ENCODE measurements around the gene CCR8.

CCR8 gene

GRCh38 chr3:39285332-39285731 lies 44.2 kb upstream of the CCR8 start:
- TF ChIP-seq CTCF (IDR thresholded peaks at IDR 0.05; ENCODE audit: low read depth, low read length, missing control alignments) = no peak
- no peak for DNase-seq (ENCODE audit: low read depth)
- H3K4me3 ChIP-seq (ENCODE audit: low read depth, low read length) = no peak overlapping the region

GRCh38 chr3:39286771-39287170 lies 42.7 kb upstream of the CCR8 start:
- no peak for TF ChIP-seq CTCF (IDR thresholded peaks at IDR 0.05; ENCODE audit: low read depth, low read length, missing control alignments)
- DNase-seq (ENCODE audit: low read depth) = no peak
- no peak overlapping the region for H3K4me3 ChIP-seq (ENCODE audit: low read depth, low read length)

GRCh38 chr3:39287216-39288164 lies 42.0 kb upstream of the CCR8 start:
- no peak overlapping the region for H3K4me3 ChIP-seq (ENCODE audit: low read depth, low read length)
- TF ChIP-seq CTCF (IDR thresholded peaks at IDR 0.05; ENCODE audit: low read depth, low read length, missing control alignments) = no peak
- no peak for DNase-seq (ENCODE audit: low read depth)

- no peak overlapping the region for H3K4me3 ChIP-seq (ENCODE audit: low read depth, low read length)
- DNase-seq (ENCODE audit: low read depth) = peak; percentile 91
- peak; percentile 95 for TF ChIP-seq CTCF (IDR thresholded peaks at IDR 0.05; ENCODE audit: low read depth, low read length, missing control alignments)
These were observed 41.2 kb upstream of the CCR8 start for GRCh38 chr3:39288300-39288808.

GRCh38 chr3:39289107-39289506 lies 40.4 kb upstream of the CCR8 start:
- TF ChIP-seq CTCF (IDR thresholded peaks at IDR 0.05; ENCODE audit: low read depth, low read length, missing control alignments) = no peak
- no peak for DNase-seq (ENCODE audit: low read depth)
- H3K4me3 ChIP-seq (ENCODE audit: low read depth, low read length) = no peak overlapping the region

- DNase-seq (ENCODE audit: low read depth) = no peak
- H3K4me3 ChIP-seq (ENCODE audit: low read depth, low read length) = no peak overlapping the region
- no peak for TF ChIP-seq CTCF (IDR thresholded peaks at IDR 0.05; ENCODE audit: low read depth, low read length, missing control alignments)
These were observed 39.3 kb upstream of the CCR8 start for GRCh38 chr3:39290255-39290654.

Measured in GM12864 (cell line).